Karpas-422 (cell line): ENCODE measurements around the gene FSTL5. TPM values are rescaled to one million over a fixed set of nuclear protein-coding genes. Genes with fewer than 3 reads are reported as not detected.
A peak's percentile ranks its signal among the peaks of the same experiment; 100 is the strongest.

Source experiments
- DNase-seq: peaks from one replicate; pipeline ENCODE4 v3.0.0-alpha.2; 2015
- H2AFZ ChIP-seq: fragments of 200-600 bp; sonication (generic); 2 replicates; pipeline ENCODE4 v1.6.1; 2014; ENCODE audit warnings: antibody characterized with exemption, low read length, mixed read lengths
- H3K27ac ChIP-seq: fragments of 200-600 bp; sonication (generic); 2 replicates; pipeline ENCODE4 v1.5.1; 2014; ENCODE audit warnings: mild to moderate bottlenecking, low read length, moderate library complexity
- H3K27me3 ChIP-seq: fragments of 200-600 bp; sonication (generic); 2 replicates; pipeline ENCODE4 v1.6.1; 2014; ENCODE audit warnings: low read length, mixed read lengths
- H3K36me3 ChIP-seq: fragments of 200-600 bp; sonication (generic); 2 replicates; pipeline ENCODE4 v1.6.1; 2014; ENCODE audit warnings: low read length, mixed read lengths; ENCODE audit not compliant: insufficient read depth
- H3K4me1 ChIP-seq: fragments of 200-600 bp; sonication (generic); 2 replicates; pipeline ENCODE4 v1.6.1; 2014; ENCODE audit warnings: mild to moderate bottlenecking, low read length, mixed read lengths
- H3K4me2 ChIP-seq: fragments of 200-600 bp; sonication (generic); 2 replicates; pipeline ENCODE4 v1.6.1; 2014; ENCODE audit warnings: low read length, low read depth, mild to moderate bottlenecking; ENCODE audit not compliant: poor library complexity, severe bottlenecking
- H3K4me3 ChIP-seq: fragments of 200-600 bp; sonication (generic); 2 replicates; pipeline ENCODE4 v1.5.1; 2014; ENCODE audit warnings: mild to moderate bottlenecking, antibody characterized with exemption, low read length, mixed read lengths
- H3K79me2 ChIP-seq: fragments of 200-600 bp; sonication (generic); 2 replicates; pipeline ENCODE4 v1.6.1; 2014; ENCODE audit warnings: mild to moderate bottlenecking, low read length, mixed read lengths
- H3K9ac ChIP-seq: fragments of 200-600 bp; sonication (generic); 2 replicates; pipeline ENCODE4 v1.6.0; 2014; ENCODE audit warnings: low read length
- H3K9me2 ChIP-seq: fragments of 200-600 bp; sonication (generic), shearing (Covaris generic); replicated peaks from 2 replicates; pipeline ENCODE4 v1.6.0; 2014; ENCODE audit warnings: mild to moderate bottlenecking, low read length, moderate library complexity; ENCODE audit not compliant: insufficient read depth
- H3K9me3 ChIP-seq: fragments of 300-700, 200-600 bp; sonication (generic); 2 replicates; pipeline ENCODE4 v1.6.1; 2014; ENCODE audit warnings: low read length, mixed read lengths
- H4K20me1 ChIP-seq: fragments of 200-600 bp; sonication (generic); 2 replicates; pipeline ENCODE4 v1.6.1; 2014; ENCODE audit warnings: mild to moderate bottlenecking, antibody characterized with exemption, low read length, low read depth; ENCODE audit not compliant: insufficient read depth
- total RNA-seq: library from RNA; depleted of rRNA; stranded (reverse); fragments of >200 nt; shearing (Covaris generic); gene quantifications from 2 replicates; pipeline ENCODE4 v1.2.3, GENCODE V29; 2014; ENCODE audit warnings: low replicate concordance

The FSTL5 gene
- total RNA-seq, 1 experiment from 2014 or later: not detected

DNA sequence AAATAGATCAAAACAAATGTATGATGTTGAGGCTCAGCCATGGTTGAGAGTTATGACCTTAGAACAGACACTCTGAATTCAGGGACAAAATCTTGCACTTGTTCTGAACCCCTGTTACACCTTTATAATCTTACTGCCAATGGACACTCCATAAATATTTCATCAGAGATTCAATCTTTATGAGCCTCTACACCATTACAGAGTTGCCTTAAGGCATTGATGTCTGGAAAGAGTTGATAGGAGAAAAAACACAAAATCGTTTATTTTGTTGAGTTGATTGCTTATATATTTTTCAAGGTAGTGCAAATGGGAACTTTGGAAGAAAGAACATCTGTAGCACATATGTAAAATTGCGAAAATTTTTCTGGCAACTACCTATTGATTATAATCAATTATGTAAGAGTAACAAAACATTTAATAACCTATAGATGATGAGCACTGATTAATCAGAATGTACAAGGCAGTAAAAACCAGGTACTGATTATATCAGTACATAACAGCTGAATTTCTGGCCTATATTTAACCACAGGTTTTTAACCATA, 568.5 kb downstream of the FSTL5 start:
- no peaks in the 10 kb centered on the region for H3K9me2 ChIP-seq
- no peaks in the 10 kb centered on the region for H3K79me2 ChIP-seq
- DNase-seq: no peak
- no peak overlapping the region for H3K27ac ChIP-seq
- H3K4me1 ChIP-seq: no peaks in the 10 kb centered on the region
- H3K4me2 ChIP-seq: no peak overlapping the region
- no peaks in the 10 kb centered on the region for H3K27me3 ChIP-seq
- no peaks in the 10 kb centered on the region for H4K20me1 ChIP-seq
- no peaks in the 10 kb centered on the region for H3K36me3 ChIP-seq
- H2AFZ ChIP-seq: no peak overlapping the region
- H3K4me3 ChIP-seq: no peak overlapping the region
- H3K9me3 ChIP-seq: peaks cover 38% of the 10 kb centered on the region
- no peak overlapping the region for H3K9ac ChIP-seq

DNA sequence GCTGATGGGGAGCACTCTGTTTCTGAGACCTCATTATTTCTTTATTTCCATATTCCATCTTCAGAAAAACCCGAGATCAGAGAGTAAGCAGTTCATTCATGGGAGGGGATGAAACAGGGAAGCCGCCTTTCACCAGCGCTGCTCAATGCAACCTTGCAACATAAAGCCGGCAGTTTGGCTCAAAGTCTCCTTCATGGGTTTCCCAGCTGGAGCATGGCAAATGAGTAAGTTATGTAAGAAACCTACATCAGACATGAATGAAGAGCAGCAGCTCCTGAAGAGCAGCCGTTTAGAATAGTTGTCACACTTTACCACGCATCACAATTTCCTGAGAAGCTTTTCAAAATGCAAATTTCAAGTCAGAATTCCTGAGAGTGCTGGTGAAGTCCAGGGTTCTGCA, 578.8 kb downstream of the FSTL5 start:
- no peaks in the 10 kb centered on the region for H3K79me2 ChIP-seq
- no peak overlapping the region for H3K27ac ChIP-seq
- peaks cover 43% of the 10 kb centered on the region for H3K9me3 ChIP-seq
- DNase-seq: no peak
- H3K4me3 ChIP-seq: no peak overlapping the region
- H3K36me3 ChIP-seq: no peaks in the 10 kb centered on the region
- no peaks in the 10 kb centered on the region for H4K20me1 ChIP-seq
- no peaks in the 10 kb centered on the region for H3K4me1 ChIP-seq
- H3K9me2 ChIP-seq: no peaks in the 10 kb centered on the region
- no peak overlapping the region for H3K9ac ChIP-seq
- no peaks in the 10 kb centered on the region for H3K27me3 ChIP-seq
- H2AFZ ChIP-seq: no peak overlapping the region
- H3K4me2 ChIP-seq: no peak overlapping the region

DNA sequence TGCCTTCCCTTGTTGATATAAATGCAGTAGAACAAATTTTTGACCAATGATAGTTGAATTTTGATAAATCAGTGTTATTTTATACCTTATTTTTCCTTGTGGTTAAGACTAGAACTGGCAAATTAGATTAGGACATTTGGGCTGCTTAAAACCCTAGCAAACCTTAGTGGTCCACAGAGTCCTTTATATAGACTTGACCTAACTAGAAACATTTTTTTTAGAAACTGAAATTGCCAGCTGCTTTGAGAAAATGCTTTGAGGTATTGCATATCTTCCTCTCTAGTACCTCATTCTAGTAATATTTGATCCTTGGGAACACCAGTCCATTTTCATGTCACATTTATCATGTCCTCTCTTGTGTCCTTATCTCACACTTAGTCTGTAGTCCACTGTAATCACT, 580.3 kb downstream of the FSTL5 start:
- Histone ChIP-seq H3K4me3 (no peak overlapping the region), H3K27me3 (no peaks in the 10 kb centered on the region)

DNA sequence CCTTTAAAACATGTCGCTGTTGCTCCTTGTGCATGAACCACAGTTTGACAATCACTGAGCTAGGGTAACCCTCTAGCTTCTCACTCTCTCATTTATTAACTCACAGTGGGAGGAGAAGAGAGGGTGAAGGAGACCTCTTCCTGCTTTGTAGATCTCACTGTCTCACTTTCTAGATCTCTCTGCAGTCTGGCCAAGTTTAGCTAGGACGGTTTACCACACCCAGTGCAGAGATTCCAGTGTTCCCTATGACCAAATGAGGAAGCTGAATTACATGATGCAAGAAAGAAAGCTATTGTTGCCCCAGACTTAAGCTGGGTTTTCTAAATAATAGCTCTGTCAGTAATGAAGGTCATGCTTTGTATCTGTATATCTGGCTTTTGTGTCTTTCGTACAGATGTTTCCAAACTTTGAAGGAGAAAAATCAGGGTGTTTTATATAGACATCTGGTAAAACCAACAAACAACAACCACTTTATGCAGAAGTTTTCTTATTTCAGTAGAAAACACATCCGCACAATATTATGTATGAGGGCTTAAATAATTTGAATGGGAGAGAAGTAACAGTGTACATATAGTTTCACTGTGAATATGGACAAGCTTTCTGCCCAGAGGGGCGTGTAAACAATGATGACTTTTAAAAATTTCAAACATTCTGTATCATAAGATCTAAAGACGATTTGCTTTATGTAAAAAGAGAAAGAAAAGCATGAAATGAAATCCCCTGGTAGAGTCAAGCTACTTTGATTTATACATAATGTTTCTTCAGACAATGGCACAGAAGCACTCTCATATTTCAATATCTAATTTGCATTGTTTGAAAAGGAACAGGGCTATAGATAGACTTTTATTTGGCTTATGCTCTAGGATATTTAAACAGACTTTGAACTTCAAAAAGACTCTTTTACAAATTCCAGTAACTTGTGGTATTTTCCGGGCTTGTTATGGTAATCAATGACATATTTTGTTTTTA, 582.3 kb downstream of the FSTL5 start:
- no peak for DNase-seq

More for the DNA sequence above, 580.3 kb downstream of the FSTL5 start:
- Histone ChIP-seq H4K20me1 (no peaks in the 10 kb centered on the region), H3K9ac (no peak overlapping the region), H3K79me2 (no peaks in the 10 kb centered on the region), H3K36me3 (no peaks in the 10 kb centered on the region), H3K4me1 (no peaks in the 10 kb centered on the region), H3K9me3 (peaks cover 34% of the 10 kb centered on the region), H3K9me2 (no peaks in the 10 kb centered on the region), H3K4me2 (no peak overlapping the region), H2AFZ (no peak overlapping the region), H3K27ac (no peak overlapping the region)
- no peak for DNase-seq

DNA sequence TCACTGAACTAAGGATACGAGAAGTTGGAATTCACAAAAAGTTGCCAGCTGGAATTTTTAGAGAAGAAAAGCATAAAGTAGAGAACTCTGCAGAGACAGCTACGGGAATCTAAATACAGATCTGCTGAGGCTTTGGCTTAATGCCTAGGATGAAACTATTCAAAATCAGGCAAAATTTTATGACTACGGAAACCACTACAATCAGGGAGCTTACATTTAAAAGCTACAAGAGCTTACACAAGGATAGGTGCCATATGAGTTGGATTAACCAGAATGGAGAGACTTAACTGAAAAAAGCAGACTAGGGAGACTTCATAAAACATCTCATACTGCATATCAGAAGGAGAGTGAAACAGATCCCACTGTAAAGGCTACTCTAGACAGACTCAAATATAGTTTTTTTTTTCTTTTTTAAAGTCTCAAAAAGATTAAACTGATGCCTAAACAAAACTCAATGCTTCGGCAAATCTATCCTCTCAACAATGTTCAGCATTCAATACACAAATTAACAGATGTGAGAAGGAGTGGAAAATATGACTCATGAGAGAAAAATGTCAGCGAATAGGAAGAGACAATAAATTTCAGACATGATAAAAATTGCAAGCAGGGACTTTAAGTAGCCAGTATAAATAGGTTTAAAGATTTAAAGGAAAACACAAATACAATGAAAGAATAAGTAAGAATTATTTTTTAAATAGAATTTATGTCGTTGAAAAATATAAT, 586.1 kb downstream of the FSTL5 start:
- no peak for DNase-seq
- H3K9me2 ChIP-seq: no peaks in the 10 kb centered on the region; the same call in 1 of the 2 replicates
- peaks cover 35% of the 10 kb centered on the region for H3K9me3 ChIP-seq
- H3K36me3 ChIP-seq: no peaks in the 10 kb centered on the region
- no peaks in the 10 kb centered on the region for H4K20me1 ChIP-seq
- no peak overlapping the region for H3K9ac ChIP-seq
- no peaks in the 10 kb centered on the region for H3K4me1 ChIP-seq
- no peaks in the 10 kb centered on the region for H3K27me3 ChIP-seq
- no peaks in the 10 kb centered on the region for H3K79me2 ChIP-seq
- no peak overlapping the region for H3K4me2 ChIP-seq
- H3K27ac ChIP-seq: no peak overlapping the region
- no peak overlapping the region for H2AFZ ChIP-seq
- no peak overlapping the region for H3K4me3 ChIP-seq

More for the DNA sequence above, 582.3 kb downstream of the FSTL5 start:
- Histone ChIP-seq H3K27me3 (no peaks in the 10 kb centered on the region), H3K36me3 (no peaks in the 10 kb centered on the region), H3K4me2 (no peak overlapping the region), H3K4me3 (no peak overlapping the region), H3K27ac (no peak overlapping the region), H4K20me1 (no peaks in the 10 kb centered on the region), H3K9me3 (peaks cover 43% of the 10 kb centered on the region), H3K9ac (no peak overlapping the region), H3K79me2 (no peaks in the 10 kb centered on the region), H2AFZ (no peak overlapping the region), H3K9me2 (no peaks in the 10 kb centered on the region; the same call in 1 of the 2 replicates), H3K4me1 (no peaks in the 10 kb centered on the region)

DNA sequence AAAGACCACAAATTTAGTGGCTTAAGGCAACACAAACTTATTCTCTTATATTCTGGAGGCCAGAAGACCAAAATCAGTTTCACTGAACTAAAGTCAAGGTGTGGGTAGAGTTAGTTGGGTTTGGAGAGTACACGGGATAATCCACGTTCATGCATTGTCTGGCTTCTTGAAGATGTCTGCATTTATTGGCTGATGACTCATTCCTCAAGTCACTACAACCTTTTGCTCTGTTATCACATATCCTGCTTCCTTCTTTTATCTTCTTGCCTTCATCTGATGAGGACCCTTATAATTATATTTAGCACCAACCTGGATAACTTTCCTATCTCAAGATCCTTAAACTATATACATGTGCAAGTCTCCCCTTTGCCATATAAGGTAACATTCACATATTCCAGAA, 590.0 kb downstream of the FSTL5 start:
- Histone ChIP-seq H3K4me2 (no peak overlapping the region), H3K9me2 (no peaks in the 10 kb centered on the region; the same call in 1 of the 2 replicates), H3K79me2 (no peaks in the 10 kb centered on the region), H4K20me1 (no peaks in the 10 kb centered on the region), H3K9me3 (peaks cover 37% of the 10 kb centered on the region), H2AFZ (no peak overlapping the region), H3K27ac (no peak overlapping the region), H3K36me3 (no peaks in the 10 kb centered on the region), H3K4me1 (no peaks in the 10 kb centered on the region), H3K9ac (no peak overlapping the region), H3K4me3 (no peak overlapping the region), H3K27me3 (no peaks in the 10 kb centered on the region)
- no peak for DNase-seq

DNA sequence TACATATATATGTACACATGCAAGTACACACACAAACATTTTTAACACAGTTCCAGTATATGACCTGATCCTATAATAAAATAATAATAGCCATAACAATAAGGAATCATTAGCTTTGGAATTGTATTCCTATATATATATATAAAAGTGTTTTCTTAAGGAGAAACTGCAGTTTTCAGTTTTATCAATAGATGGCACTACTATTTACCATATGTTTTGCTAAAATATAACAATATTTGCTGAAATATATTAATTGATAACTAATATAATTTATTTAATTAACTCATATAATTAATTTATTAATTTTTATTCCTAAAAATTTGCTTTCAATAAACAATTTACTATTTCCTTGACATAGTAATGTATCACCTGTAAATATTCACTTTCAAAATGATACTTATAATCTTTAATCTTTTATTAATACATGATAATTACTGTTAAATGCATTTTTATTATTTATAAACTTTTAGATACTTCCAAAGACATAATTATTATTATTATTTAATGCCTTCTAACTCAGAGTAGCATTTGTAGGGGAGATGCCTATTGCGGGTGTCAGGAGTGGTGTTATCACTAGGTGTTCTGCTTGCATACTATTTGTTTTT, 599.5 kb downstream of the FSTL5 start:
- Histone ChIP-seq H3K4me1 (no peaks in the 10 kb centered on the region), H3K79me2 (no peaks in the 10 kb centered on the region), H3K27ac (no peak overlapping the region), H3K9ac (no peak overlapping the region), H3K9me2 (no peaks in the 10 kb centered on the region), H4K20me1 (no peaks in the 10 kb centered on the region), H3K36me3 (no peaks in the 10 kb centered on the region), H3K27me3 (no peaks in the 10 kb centered on the region), H3K4me2 (no peak overlapping the region), H2AFZ (no peak overlapping the region), H3K9me3 (peaks cover 3% of the 10 kb centered on the region; the same call in 1 of the 2 replicates), H3K4me3 (no peak overlapping the region)
- DNase-seq: peak; percentile 57
